Liver (tissue), 9 donors: ENCODE data around the gene FAM53B. TPM values are rescaled to one million over a fixed set of nuclear protein-coding genes. Genes with fewer than 3 reads are reported as not detected.

ENCODE experiments used
- DNase-seq: peaks from one replicate; pipeline ENCODE4 v3.0.0-alpha.2; 2017; ENCODE audit warnings: low spot score
- H3K27ac ChIP-seq, 2 donors: one replicate each; pipeline ENCODE4 v1.7.0; 2013; ENCODE audit warnings: inconsistent platforms in 2 of 2, low read length in 2 of 2, control low read depth in 1 of 2, low read depth in 1 of 2, mild to moderate bottlenecking in 1 of 2
- H3K27me3 ChIP-seq, 4 donors: one replicate each; pipeline versions ENCODE4 v1.6.1 to v1.7.0; 2013; ENCODE audit warnings: low read length in 3 of 4, inconsistent platforms in 1 of 4, mild to moderate bottlenecking in 1 of 4, moderate library complexity in 1 of 4; ENCODE audit not compliant: control insufficient read depth in 4 of 4, insufficient read depth in 4 of 4
- H3K36me3 ChIP-seq, 4 donors: one replicate each; pipeline versions ENCODE4 v1.6.1 to v1.7.0; 2013; ENCODE audit warnings: low read length in 3 of 4, mild to moderate bottlenecking in 3 of 4, low read depth in 1 of 4, moderate library complexity in 1 of 4; ENCODE audit not compliant: control insufficient read depth in 4 of 4, insufficient read depth in 3 of 4
- H3K4me1 ChIP-seq, 4 donors: one replicate each; pipeline versions ENCODE4 v1.6.1 to v1.7.0; 2013; ENCODE audit warnings: low read length in 3 of 4, mild to moderate bottlenecking in 3 of 4, moderate library complexity in 1 of 4; ENCODE audit not compliant: control insufficient read depth in 4 of 4, insufficient read depth in 4 of 4
- H3K4me3 ChIP-seq, 3 donors: one replicate each; pipeline versions ENCODE4 v1.6.1 to v1.7.0; 2013; ENCODE audit warnings: low read length in 3 of 3, control low read depth in 1 of 3, low read depth in 1 of 3, mild to moderate bottlenecking in 1 of 3
- H3K9ac ChIP-seq, 2 donors: one replicate each; pipeline ENCODE4 v1.7.0; 2013; ENCODE audit warnings: low read length in 2 of 2, mild to moderate bottlenecking in 2 of 2, moderate library complexity in 2 of 2, control low read depth in 1 of 2, low read depth in 1 of 2
- H3K9me3 ChIP-seq, 4 donors: one replicate each; pipeline versions ENCODE4 v1.6.1 to v1.7.0; 2013; ENCODE audit warnings: low read length in 3 of 4; ENCODE audit not compliant: control insufficient read depth in 4 of 4
- EGR1 ChIP-seq, 2 donors: IDR thresholded peaks; 2 replicates each; pipeline ENCODE4 v1.6.1; 2016 to 2018; ENCODE audit warnings: antibody characterized with exemption in 2 of 2, low read depth in 2 of 2
- FOXA1 ChIP-seq: IDR thresholded peaks from 2 replicates; pipeline ENCODE4 v1.6.1; 2016; ENCODE audit warnings: antibody characterized with exemption
- HNF4G ChIP-seq: IDR thresholded peaks from 2 replicates; pipeline ENCODE4 v1.6.1; 2016; ENCODE audit warnings: antibody characterized with exemption
- JUND ChIP-seq, 2 donors: IDR thresholded peaks; 2 replicates each; pipeline ENCODE4 v1.6.1; 2016; ENCODE audit warnings: antibody characterized with exemption in 2 of 2
- NR2F2 ChIP-seq: IDR thresholded peaks from 2 replicates; pipeline ENCODE4 v1.6.1; 2016; ENCODE audit warnings: antibody characterized with exemption
- RAD21 ChIP-seq, 2 donors: IDR thresholded peaks; 2 replicates each; pipeline ENCODE4 v1.6.1; 2016; ENCODE audit warnings: antibody characterized with exemption in 2 of 2, mild to moderate bottlenecking in 2 of 2
- REST ChIP-seq: IDR thresholded peaks from 2 replicates; pipeline ENCODE4 v1.6.1; 2016; ENCODE audit warnings: antibody characterized with exemption, mild to moderate bottlenecking
- RXRA ChIP-seq, 2 donors: IDR thresholded peaks; 2 replicates each; pipeline ENCODE4 v1.6.1; 2017 to 2018; ENCODE audit warnings: antibody characterized with exemption in 2 of 2, mild to moderate bottlenecking in 1 of 2
- SP1 ChIP-seq: IDR thresholded peaks from 2 replicates; pipeline ENCODE4 v1.6.1; 2018; ENCODE audit warnings: antibody characterized with exemption, mild to moderate bottlenecking
- TAF1 ChIP-seq: conservative IDR thresholded peaks from 2 replicates; pipeline ENCODE4 v1.6.1; 2016; ENCODE audit warnings: antibody characterized with exemption, mild to moderate bottlenecking
- YY1 ChIP-seq: IDR thresholded peaks from 2 replicates; pipeline ENCODE4 v1.6.1; 2016; ENCODE audit warnings: antibody characterized with exemption, mild to moderate bottlenecking
- ZBTB33 ChIP-seq: IDR thresholded peaks from 2 replicates; pipeline ENCODE4 v1.6.1; 2016; ENCODE audit warnings: antibody characterized with exemption
- WGBS: extraction: QIAGEN DNeasy Blood & Tissue Kit; methylation state at CpG from one replicate; pipeline ENCODE4 v1.1.7; 2013; 5-methylcytosine and 5-hydroxymethylcytosine counted together
- polyA plus RNA-seq, 2 donors: library from polyadenylated mRNA; stranded (reverse) in 1 of 2; unstranded in 1 of 2; fragments of 200-250 nt in 1 of 2; fragments of >200 nt in 1 of 2; fragmentation: Nextera tagmentation in 1 of 2; extraction: Ambion mirVana in 1 of 2; gene quantifications; one replicate each; pipeline versions ENCODE4 v1.2.1 to v1.2.3, GENCODE V29; 2013 to 2015
- total RNA-seq, 2 donors: library from RNA; depleted of rRNA; stranded (reverse); fragments of >200 nt; gene quantifications; one replicate each; pipeline ENCODE4 v1.2.3, GENCODE V29; 2014
- TF ChIP-seq, protein P1 (sequence below): fragments of 150-350 bp; IDR thresholded peaks from 2 replicates; pipeline ENCODE4 v1.5.1; 2017; ENCODE audit warnings: improper control_type of control experiment, low read depth, low read length; ENCODE audit not compliant: missing input control
- TF ChIP-seq, protein P2 (sequence below): IDR thresholded peaks from 2 replicates; pipeline ENCODE4 v1.6.1; 2016; ENCODE audit warnings: antibody characterized with exemption
- donor health status: healthy.
- donor health status: healthy.
- donor health status: healthy.
- donor health status: healthy.
- donor health status: healthy.

Gene FAM53B
- total and polyA plus RNA-seq, 4 donors = 1.1 to 24.0 (median 6.3) TPM

- TF ChIP-seq, protein P1, sequence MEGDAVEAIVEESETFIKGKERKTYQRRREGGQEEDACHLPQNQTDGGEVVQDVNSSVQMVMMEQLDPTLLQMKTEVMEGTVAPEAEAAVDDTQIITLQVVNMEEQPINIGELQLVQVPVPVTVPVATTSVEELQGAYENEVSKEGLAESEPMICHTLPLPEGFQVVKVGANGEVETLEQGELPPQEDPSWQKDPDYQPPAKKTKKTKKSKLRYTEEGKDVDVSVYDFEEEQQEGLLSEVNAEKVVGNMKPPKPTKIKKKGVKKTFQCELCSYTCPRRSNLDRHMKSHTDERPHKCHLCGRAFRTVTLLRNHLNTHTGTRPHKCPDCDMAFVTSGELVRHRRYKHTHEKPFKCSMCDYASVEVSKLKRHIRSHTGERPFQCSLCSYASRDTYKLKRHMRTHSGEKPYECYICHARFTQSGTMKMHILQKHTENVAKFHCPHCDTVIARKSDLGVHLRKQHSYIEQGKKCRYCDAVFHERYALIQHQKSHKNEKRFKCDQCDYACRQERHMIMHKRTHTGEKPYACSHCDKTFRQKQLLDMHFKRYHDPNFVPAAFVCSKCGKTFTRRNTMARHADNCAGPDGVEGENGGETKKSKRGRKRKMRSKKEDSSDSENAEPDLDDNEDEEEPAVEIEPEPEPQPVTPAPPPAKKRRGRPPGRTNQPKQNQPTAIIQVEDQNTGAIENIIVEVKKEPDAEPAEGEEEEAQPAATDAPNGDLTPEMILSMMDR = no peak
Observed at GRCh38 chr10:124602646-124603365, 141.4 kb downstream of the FAM53B start (continued).

DNA sequence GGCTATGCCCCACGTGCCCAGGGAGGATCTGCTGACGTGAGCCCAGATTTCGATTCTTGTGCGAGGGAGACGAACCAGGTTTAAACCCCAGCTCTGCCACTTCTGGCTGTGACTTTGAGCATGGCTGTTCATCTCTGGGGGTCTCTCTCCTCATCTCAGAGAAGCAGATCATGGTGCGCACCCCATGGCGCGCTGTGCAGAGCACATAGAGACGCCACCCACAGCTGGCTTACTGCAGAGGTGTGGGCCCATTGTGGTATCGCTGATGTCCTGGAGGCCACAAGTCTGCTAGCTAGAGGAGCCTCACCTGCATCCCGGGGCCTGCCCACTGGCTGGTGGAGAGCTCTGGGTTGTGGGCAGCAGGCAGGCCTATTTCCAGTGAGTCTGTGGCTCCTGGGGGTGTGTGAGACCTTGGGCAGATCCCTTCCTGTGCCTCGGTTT is 142.0 kb downstream of the FAM53B start:
- no peaks in the 10 kb centered on the region for H3K9me3 ChIP-seq
- H3K4me1 ChIP-seq = peaks cover 0 to under 1% (median 0%) of the 10 kb centered on the region in 4 donors
- H3K36me3 ChIP-seq = no peaks in the 10 kb centered on the region
- no peak for DNase-seq
- WGBS = 78% methylated on average over 12 of the region's 12 CpGs
- H3K27ac ChIP-seq = no peak overlapping the region
- no peak overlapping the region for H3K4me3 ChIP-seq
- H3K27me3 ChIP-seq = no peaks in the 10 kb centered on the region
- TF ChIP-seq ZBTB33 (no peak), NR2F2 (no peak), YY1 (no peak), SP1 (no peak), RXRA (IDR thresholded peaks at IDR 0.05) (no peak), REST (no peak), HNF4G (no peak), FOXA1 (no peak), JUND (IDR thresholded peaks at IDR 0.05) (no peak), TAF1 (no peak), RAD21 (IDR thresholded peaks at IDR 0.05) (no peak), EGR1 (IDR thresholded peaks at IDR 0.05; ENCODE audit: low read depth in 2 of 2) (no peak)
- TF ChIP-seq, protein P1 = no peak
- TF ChIP-seq, protein P2, sequence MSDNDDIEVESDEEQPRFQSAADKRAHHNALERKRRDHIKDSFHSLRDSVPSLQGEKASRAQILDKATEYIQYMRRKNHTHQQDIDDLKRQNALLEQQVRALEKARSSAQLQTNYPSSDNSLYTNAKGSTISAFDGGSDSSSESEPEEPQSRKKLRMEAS = no peak
- H3K9ac ChIP-seq = no peak overlapping the region
